HG03432 (cell line): ENCODE measurements around the gene LSM14A.
"Not testable (repeated sequence)": the region's sequence is repeated elsewhere in the genome, so short reads cannot be mapped to it uniquely, and the experiment has no call there.

Experiments
- ATAC-seq: cut with Tn5 transposase; IDR thresholded peaks from one replicate; pipeline ENCODE4 v1.9.1; 2021; ENCODE audit warnings: mild to moderate bottlenecking, moderate library complexity; ENCODE audit not compliant: unreplicated experiment

Gene LSM14A

GRCh38 chr19:34189917-34190425 is 17.7 kb downstream of the LSM14A start:
- no peak for ATAC-seq

- ATAC-seq = no peak
Measured at GRCh38 chr19:34191355-34191962, 19.2 kb downstream of the LSM14A start.

GRCh38 chr19:34193439-34193838 is 21.1 kb downstream of the LSM14A start:
- ATAC-seq = no peak

GRCh38 chr19:34193876-34194275 is 21.6 kb downstream of the LSM14A start:
- no peak for ATAC-seq

- no peak for ATAC-seq
Measured at GRCh38 chr19:34201133-34201532, 28.8 kb downstream of the LSM14A start.

- ATAC-seq = not testable (repeated sequence)
Measured at GRCh38 chr19:34205324-34205723, 33.0 kb downstream of the LSM14A start.

GRCh38 chr19:34208291-34208884 is 36.1 kb downstream of the LSM14A start:
- ATAC-seq = no peak

- ATAC-seq = no peak
Measured at GRCh38 chr19:34209726-34210125, 37.4 kb downstream of the LSM14A start.

GRCh38 chr19:34213283-34213682 is 41.0 kb downstream of the LSM14A start:
- ATAC-seq = no peak

GRCh38 chr19:34214040-34214439 is 41.7 kb downstream of the LSM14A start:
- no peak for ATAC-seq

- ATAC-seq = no peak
Measured at GRCh38 chr19:34215006-34215665, 42.8 kb downstream of the LSM14A start.

- ATAC-seq = no peak
Measured at GRCh38 chr19:34215666-34216038, 43.3 kb downstream of the LSM14A start.

- not testable (repeated sequence) for ATAC-seq
Measured at GRCh38 chr19:34216745-34217219, 44.5 kb downstream of the LSM14A start.

- ATAC-seq = peak; percentile 68
Measured at GRCh38 chr19:34217952-34218817, 45.9 kb downstream of the LSM14A start.

- no peak for ATAC-seq
Measured at GRCh38 chr19:34218818-34219164, 46.5 kb downstream of the LSM14A start.

GRCh38 chr19:34220472-34221063 is 48.3 kb downstream of the LSM14A start:
- no peak for ATAC-seq

- no peak for ATAC-seq
Measured at GRCh38 chr19:34222386-34222785, 50.1 kb downstream of the LSM14A start.

- ATAC-seq = no peak
Measured at GRCh38 chr19:34224996-34225658, 52.8 kb downstream of the LSM14A start.

GRCh38 chr19:34225659-34226015 is 53.3 kb downstream of the LSM14A start:
- ATAC-seq = no peak

GRCh38 chr19:34226036-34226435 is 53.7 kb downstream of the LSM14A start:
- no peak for ATAC-seq
